Activated T-cell treated with anti-CD3 and anti-CD28 coated beads, Interleukin-2, amount 50 U/mL, for 72 hours (primary cell): ENCODE data around the gene RBFOX2. TPM values are rescaled to one million over a fixed set of nuclear protein-coding genes. Genes with fewer than 3 reads are reported as not detected.
"Not testable (repeated sequence)": the region's sequence is repeated elsewhere in the genome, so short reads cannot be mapped to it uniquely, and the experiment has no call there.

Source experiments
- ATAC-seq, 2 donors: fragments of 150-1000 bp; cut with Tn5 transposase; replicated peaks in 1 of 2; 2 replicates each; pipeline ENCODE4 v1.10.0; 2021; ENCODE audit warnings: moderate library complexity in 2 of 2, mild to moderate bottlenecking in 1 of 2
- DNase-seq, 2 donors: peaks; one replicate each; pipeline ENCODE4 v3.0.0; 2021 to 2022; ENCODE audit warnings: mixed read lengths in 1 of 2
- H3K27ac Mint-ChIP-seq: one replicate; pipeline ENCODE4 v1.8.0; 2022; ENCODE audit warnings: mild to moderate bottlenecking, moderate library complexity, mixed read lengths
- H3K27me3 Mint-ChIP-seq: one replicate; pipeline ENCODE4 v1.8.0; 2022; ENCODE audit warnings: low read depth, mixed read lengths
- H3K36me3 Mint-ChIP-seq, 2 donors: one replicate each; pipeline ENCODE4 v1.8.0; 2022; ENCODE audit warnings: mixed read lengths in 2 of 2, mild to moderate bottlenecking in 1 of 2; ENCODE audit not compliant: insufficient read depth in 2 of 2
- H3K4me1 Mint-ChIP-seq: one replicate; pipeline ENCODE4 v1.8.0; 2022; ENCODE audit warnings: low read depth, mixed read lengths
- H3K4me3 Mint-ChIP-seq, 2 donors: one replicate each; pipeline ENCODE4 v1.8.0; 2022; ENCODE audit warnings: mild to moderate bottlenecking in 2 of 2, mixed read lengths in 2 of 2, moderate library complexity in 2 of 2
- H3K9me3 Mint-ChIP-seq, 2 donors: one replicate each; pipeline ENCODE4 v1.8.0; 2022; ENCODE audit warnings: mixed read lengths in 2 of 2
- total RNA-seq, 2 donors: library from RNA; stranded (reverse); gene quantifications; one replicate each; pipeline ENCODE4 v1.2.3, GENCODE V29; 2022

The RBFOX2 gene
- 1 to 10 TPM; 2.3 to 4.4 TPM for total RNA-seq

GRCh38 chr22:36028646-36029405, at the start of gene RBFOX2:
Gene RBFOX2, minus strand, starts transcription at chr22:36028824. Its CDS starts 399 bp downstream, at chr22:36028425.
- DNase-seq (peak; percentile 79 to 85), ATAC-seq (peak; percentile 88 to 92)
- H3K36me3 Mint-ChIP-seq = peaks cover 2% of the 10 kb centered on the region in 2 donors
- H3K27ac Mint-ChIP-seq = peak within 1 kb of the TSS; percentile 39
- H3K9me3 Mint-ChIP-seq = no peaks in the 10 kb centered on the region
- H3K27me3 Mint-ChIP-seq = peaks cover 15% of the 10 kb centered on the region
- peaks cover 17% of the 10 kb centered on the region for H3K4me1 Mint-ChIP-seq
- H3K4me3 Mint-ChIP-seq = peak within 1 kb of the TSS; percentile 91 to 93

GRCh38 chr22:36077271-36077670, 48.6 kb upstream of the RBFOX2 start:
- DNase-seq = no peak
- Mint-ChIP-seq H3K36me3 (no peaks in the 10 kb centered on the region), H3K27me3 (no peaks in the 10 kb centered on the region), H3K9me3 (no peaks in the 10 kb centered on the region), H3K27ac (no peak overlapping the region), H3K4me3 (no peak overlapping the region), H3K4me1 (no peaks in the 10 kb centered on the region)
- no peak for ATAC-seq

DNA sequence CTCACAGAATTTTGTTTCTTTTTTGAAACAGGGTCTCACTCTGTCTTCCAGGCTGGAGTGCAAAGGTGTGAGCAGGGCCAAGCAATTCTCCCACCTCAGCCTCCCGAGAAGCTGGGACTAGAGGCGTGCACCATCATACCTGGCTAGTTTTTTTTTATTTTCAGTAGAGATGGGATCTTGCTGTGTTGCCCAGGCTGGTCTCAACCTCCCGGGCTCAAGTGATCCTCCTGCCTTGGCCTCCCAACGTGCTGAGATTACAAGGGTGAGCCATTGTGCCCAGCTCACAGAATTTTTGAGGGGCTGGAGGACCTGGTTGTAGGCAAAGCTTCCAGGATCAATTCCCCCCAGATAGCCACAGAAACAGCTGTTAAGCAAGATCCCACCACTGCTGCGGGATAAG, 47.1 kb upstream of the RBFOX2 start:
- Mint-ChIP-seq H3K4me1 (no peaks in the 10 kb centered on the region), H3K36me3 (no peaks in the 10 kb centered on the region), H3K27ac (no peak overlapping the region), H3K27me3 (no peaks in the 10 kb centered on the region), H3K4me3 (no peak overlapping the region), H3K9me3 (no peaks in the 10 kb centered on the region)
- no peak for ATAC-seq
- DNase-seq = no peak

DNA sequence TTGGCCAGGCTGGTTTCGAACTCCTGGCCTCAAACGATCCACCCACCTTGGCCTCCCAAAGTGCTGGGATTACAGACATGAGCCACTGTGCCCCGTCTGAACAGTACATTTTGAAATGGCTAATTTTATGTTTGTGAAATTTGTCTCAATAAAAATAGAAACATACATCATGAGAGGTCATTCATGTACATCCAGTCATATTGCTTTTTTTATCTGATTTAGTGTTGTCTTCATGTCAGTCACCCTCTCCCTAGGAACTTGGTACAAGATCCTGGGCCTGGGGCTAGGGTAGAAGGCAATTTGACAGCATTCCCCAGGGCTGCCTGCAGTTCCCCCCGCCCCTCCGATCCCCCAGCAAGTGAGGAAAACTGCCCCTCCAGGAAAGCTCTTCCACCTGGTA, 46.6 kb upstream of the RBFOX2 start:
- Mint-ChIP-seq H3K4me3 (no peak overlapping the region), H3K36me3 (no peaks in the 10 kb centered on the region), H3K9me3 (no peaks in the 10 kb centered on the region), H3K27me3 (no peaks in the 10 kb centered on the region), H3K4me1 (no peaks in the 10 kb centered on the region), H3K27ac (no peak overlapping the region)
- ATAC-seq = no peak
- DNase-seq = no peak

- H3K4me1 Mint-ChIP-seq = no peaks in the 10 kb centered on the region
- H3K27ac Mint-ChIP-seq = no peak overlapping the region
- no peak for DNase-seq
- ATAC-seq = no peak
- no peaks in the 10 kb centered on the region for H3K27me3 Mint-ChIP-seq
- no peak overlapping the region for H3K4me3 Mint-ChIP-seq
- H3K36me3 Mint-ChIP-seq = no peaks in the 10 kb centered on the region
- H3K9me3 Mint-ChIP-seq = no peaks in the 10 kb centered on the region
Measured at GRCh38 chr22:36073476-36073875, 44.9 kb upstream of the RBFOX2 start.

- not testable (repeated sequence) for H3K9me3 Mint-ChIP-seq, H3K4me3 Mint-ChIP-seq, H3K27me3 Mint-ChIP-seq, H3K4me1 Mint-ChIP-seq, ATAC-seq, DNase-seq, H3K36me3 Mint-ChIP-seq, H3K27ac Mint-ChIP-seq
Measured at GRCh38 chr22:36070645-36071044, 42.0 kb upstream of the RBFOX2 start.

GRCh38 chr22:36069368-36069767, 40.7 kb upstream of the RBFOX2 start:
- H3K4me3 Mint-ChIP-seq = no peak overlapping the region
- H3K36me3 Mint-ChIP-seq = no peaks in the 10 kb centered on the region
- no peak overlapping the region for H3K27ac Mint-ChIP-seq
- H3K4me1 Mint-ChIP-seq = peaks cover 12% of the 10 kb centered on the region
- no peaks in the 10 kb centered on the region for H3K9me3 Mint-ChIP-seq
- no peak for DNase-seq
- no peak for ATAC-seq
- no peaks in the 10 kb centered on the region for H3K27me3 Mint-ChIP-seq

DNA sequence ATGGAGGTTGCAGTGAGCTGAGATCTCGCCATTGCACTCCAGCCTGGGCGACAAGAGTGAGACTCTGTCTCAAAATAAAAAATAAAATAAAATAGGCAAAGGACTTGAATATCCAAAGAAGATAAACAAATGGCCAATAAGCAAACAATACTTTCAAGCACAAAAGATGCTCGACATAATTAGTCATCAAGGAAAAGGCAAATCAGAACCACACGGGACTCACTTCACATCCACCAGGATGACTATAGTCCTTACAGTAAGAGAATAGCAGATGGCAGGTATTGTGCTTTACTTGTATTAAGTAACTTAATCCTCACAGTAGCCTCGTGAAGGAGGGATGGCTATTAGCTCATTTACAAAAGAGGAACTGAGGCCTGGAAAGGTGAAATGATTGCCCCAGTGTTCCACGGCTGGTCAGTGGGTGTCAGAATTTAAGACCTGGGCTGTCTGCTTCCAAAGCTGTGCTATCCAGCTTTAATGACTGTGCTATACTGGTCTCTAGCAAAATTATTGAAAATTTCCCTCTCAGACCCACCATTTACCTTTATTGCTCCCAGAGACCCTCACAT, 40.2 kb upstream of the RBFOX2 start:
- Mint-ChIP-seq H3K4me1 (peaks cover 12% of the 10 kb centered on the region), H3K4me3 (no peak overlapping the region), H3K27me3 (no peaks in the 10 kb centered on the region), H3K36me3 (no peaks in the 10 kb centered on the region), H3K27ac (no peak overlapping the region), H3K9me3 (no peaks in the 10 kb centered on the region)
- ATAC-seq (no peak), DNase-seq (no peak)

- Mint-ChIP-seq H3K27ac (no peak overlapping the region), H3K27me3 (no peaks in the 10 kb centered on the region), H3K36me3 (no peaks in the 10 kb centered on the region), H3K4me1 (peaks cover 12% of the 10 kb centered on the region), H3K9me3 (no peaks in the 10 kb centered on the region), H3K4me3 (no peak overlapping the region)
- no peak for ATAC-seq
- no peak for DNase-seq
Measured at GRCh38 chr22:36067235-36067558, 38.6 kb upstream of the RBFOX2 start.

- H3K36me3 Mint-ChIP-seq = no peaks in the 10 kb centered on the region
- H3K27me3 Mint-ChIP-seq = no peaks in the 10 kb centered on the region
Measured at GRCh38 chr22:36065775-36066544, 37.3 kb upstream of the RBFOX2 start.

GRCh38 chr22:36065462-36065774, 36.8 kb upstream of the RBFOX2 start:
- H3K4me3 Mint-ChIP-seq = peak overlapping the region; percentile 90 to 91
- H3K27me3 Mint-ChIP-seq = no peaks in the 10 kb centered on the region
- DNase-seq (no peak), ATAC-seq (peak; percentile 23 to 25)
- peak overlapping the region; percentile 87 for H3K27ac Mint-ChIP-seq
- no peaks in the 10 kb centered on the region for H3K36me3 Mint-ChIP-seq
- H3K9me3 Mint-ChIP-seq = no peaks in the 10 kb centered on the region
- peaks cover 12% of the 10 kb centered on the region for H3K4me1 Mint-ChIP-seq

More at GRCh38 chr22:36065775-36066544, 37.3 kb upstream of the RBFOX2 start:
- peaks cover 12% of the 10 kb centered on the region for H3K4me1 Mint-ChIP-seq
- ATAC-seq (peak; percentile 85 to 91), DNase-seq (peak; percentile 73 to 83)
- H3K9me3 Mint-ChIP-seq = no peaks in the 10 kb centered on the region
- peak overlapping the region; percentile 90 to 91 for H3K4me3 Mint-ChIP-seq
- H3K27ac Mint-ChIP-seq = peak overlapping the region; percentile 87

- Mint-ChIP-seq H3K27ac (no peak overlapping the region), H3K9me3 (no peaks in the 10 kb centered on the region), H3K4me1 (peaks cover 12% of the 10 kb centered on the region), H3K27me3 (no peaks in the 10 kb centered on the region), H3K36me3 (no peaks in the 10 kb centered on the region), H3K4me3 (no peak overlapping the region)
- DNase-seq = no peak
- no peak for ATAC-seq
Measured at GRCh38 chr22:36064358-36064757, 35.7 kb upstream of the RBFOX2 start.

DNA sequence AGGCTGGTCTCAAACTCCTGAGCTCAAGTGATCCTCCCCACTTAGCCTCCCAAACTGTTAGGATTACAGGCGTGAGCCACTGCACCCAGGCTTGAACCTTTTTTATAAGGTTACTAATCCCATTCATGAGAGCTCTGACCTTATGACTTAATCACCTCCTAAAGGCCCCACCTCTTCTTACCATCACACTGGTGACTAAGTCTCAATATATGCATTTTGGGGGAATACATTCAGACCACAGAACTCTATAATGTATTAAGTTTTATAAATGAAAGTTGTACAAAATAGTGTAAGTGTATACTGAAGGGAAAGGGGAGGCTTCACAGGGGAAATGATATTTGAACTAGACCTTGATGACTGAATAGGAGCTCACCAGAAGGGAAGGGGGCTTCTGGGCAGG, 28.4 kb upstream of the RBFOX2 start:
- no peak for DNase-seq
- Mint-ChIP-seq H3K9me3 (peaks cover 0 to 2% of the 10 kb centered on the region in 2 donors), H3K27me3 (peaks cover 7% of the 10 kb centered on the region), H3K36me3 (no peaks in the 10 kb centered on the region), H3K4me3 (no peak overlapping the region), H3K27ac (no peak overlapping the region), H3K4me1 (peaks cover 14% of the 10 kb centered on the region)
- no peak for ATAC-seq
